Parathyroid adenoma (tissue), 2 donors: ENCODE data around the gene LCE3D.

ENCODE experiments used
- H2AFZ ChIP-seq: fragments of 300-600 bp; sonication (generic); one replicate; pipeline ENCODE4 v1.7.0; 2017; ENCODE audit warnings: antibody characterized with exemption, mild to moderate bottlenecking
- H3K27ac ChIP-seq: fragments of 300-600 bp; sonication (generic); one replicate; pipeline ENCODE4 v1.7.0; 2017
- H3K27me3 ChIP-seq: fragments of 300-600 bp; sonication (generic); one replicate; pipeline ENCODE4 v1.7.0; 2017; ENCODE audit warnings: low read length; ENCODE audit not compliant: control insufficient read depth, insufficient read depth
- H3K36me3 ChIP-seq: fragments of 300-600 bp; sonication (generic); one replicate; pipeline ENCODE4 v1.7.0; 2017; ENCODE audit warnings: low read length; ENCODE audit not compliant: control insufficient read depth, insufficient read depth
- H3K4me1 ChIP-seq: fragments of 300-600 bp; sonication (generic); one replicate; pipeline ENCODE4 v1.7.0; 2017; ENCODE audit warnings: control low read depth
- H3K4me2 ChIP-seq: fragments of 300-600 bp; sonication (generic); one replicate; pipeline ENCODE4 v1.7.0; 2017; ENCODE audit warnings: low read length
- H3K4me3 ChIP-seq: fragments of 300-600 bp; sonication (generic); one replicate; pipeline ENCODE4 v1.7.0; 2017; ENCODE audit warnings: low read depth, low read length
- H3K79me2 ChIP-seq: fragments of 300-600 bp; sonication (generic); one replicate; pipeline ENCODE4 v1.7.0; 2017; ENCODE audit warnings: control low read depth
- H3K9ac ChIP-seq: fragments of 300-600 bp; sonication (generic); one replicate; pipeline ENCODE4 v1.7.0; 2017; ENCODE audit warnings: mild to moderate bottlenecking
- H3K9me3 ChIP-seq: fragments of 300-600 bp; sonication (generic); one replicate; pipeline ENCODE4 v1.7.0; 2017; ENCODE audit warnings: low read length; ENCODE audit not compliant: control insufficient read depth
- CTCF ChIP-seq: fragments of 300-600 bp; sonication (generic); IDR thresholded peaks from one replicate; pipeline ENCODE4 v1.7.0; 2017; ENCODE audit warnings: antibody characterized with exemption, mild to moderate bottlenecking
- donor health status: primary hyperparathyroidism.

The LCE3D gene

GRCh38 chr1:152546704-152547103 lies 33.6 kb downstream of the LCE3D start:
- Histone ChIP-seq H3K9ac (no peak overlapping the region), H3K4me1 (no peaks in the 10 kb centered on the region), H3K79me2 (no peaks in the 10 kb centered on the region), H3K27me3 (no peaks in the 10 kb centered on the region), H2AFZ (no peak overlapping the region), H3K9me3 (no peaks in the 10 kb centered on the region), H3K4me3 (no peak overlapping the region), H3K36me3 (no peaks in the 10 kb centered on the region), H3K4me2 (no peak overlapping the region), H3K27ac (no peak overlapping the region)
- no peak for TF ChIP-seq CTCF

GRCh38 chr1:152543820-152544219 lies 36.5 kb downstream of the LCE3D start:
- H3K36me3 ChIP-seq, result no peaks in the 10 kb centered on the region
- no peak for TF ChIP-seq CTCF
- H3K9me3 ChIP-seq, result no peaks in the 10 kb centered on the region
- no peak overlapping the region for H3K4me3 ChIP-seq
- no peak overlapping the region for H3K9ac ChIP-seq
- no peak overlapping the region for H2AFZ ChIP-seq
- H3K79me2 ChIP-seq, result no peaks in the 10 kb centered on the region
- no peaks in the 10 kb centered on the region for H3K27me3 ChIP-seq
- H3K4me1 ChIP-seq, result no peaks in the 10 kb centered on the region
- no peak overlapping the region for H3K27ac ChIP-seq
- no peak overlapping the region for H3K4me2 ChIP-seq

- Histone ChIP-seq H3K4me2 (no peak overlapping the region), H3K4me3 (no peak overlapping the region), H3K79me2 (no peaks in the 10 kb centered on the region), H3K27me3 (no peaks in the 10 kb centered on the region), H3K9ac (no peak overlapping the region), H3K36me3 (no peaks in the 10 kb centered on the region), H3K4me1 (no peaks in the 10 kb centered on the region), H3K27ac (no peak overlapping the region), H2AFZ (no peak overlapping the region), H3K9me3 (no peaks in the 10 kb centered on the region)
- no peak for TF ChIP-seq CTCF
Measured at GRCh38 chr1:152539901-152540300, 40.4 kb downstream of the LCE3D start.

GRCh38 chr1:152537496-152537895 lies 42.8 kb downstream of the LCE3D start:
- Histone ChIP-seq H3K36me3 (no peaks in the 10 kb centered on the region), H3K79me2 (no peaks in the 10 kb centered on the region), H3K9me3 (no peaks in the 10 kb centered on the region), H3K4me1 (no peaks in the 10 kb centered on the region), H3K4me2 (no peak overlapping the region), H3K27me3 (no peaks in the 10 kb centered on the region), H3K4me3 (no peak overlapping the region), H2AFZ (no peak overlapping the region), H3K9ac (no peak overlapping the region), H3K27ac (no peak overlapping the region)
- no peak for TF ChIP-seq CTCF

GRCh38 chr1:152535774-152536173 lies 44.5 kb downstream of the LCE3D start:
- no peak overlapping the region for H3K27ac ChIP-seq
- H3K9ac ChIP-seq, result no peak overlapping the region
- no peak for TF ChIP-seq CTCF
- H3K79me2 ChIP-seq, result no peaks in the 10 kb centered on the region
- no peaks in the 10 kb centered on the region for H3K27me3 ChIP-seq
- no peaks in the 10 kb centered on the region for H3K9me3 ChIP-seq
- no peaks in the 10 kb centered on the region for H3K4me1 ChIP-seq
- no peak overlapping the region for H3K4me3 ChIP-seq
- H3K4me2 ChIP-seq, result no peak overlapping the region
- H3K36me3 ChIP-seq, result no peaks in the 10 kb centered on the region
- no peak overlapping the region for H2AFZ ChIP-seq
